Heart left ventricle (tissue), 13 donors: Measurements from ENCODE around the gene NINL.

ENCODE experiments used
- POLR2A ChIP-seq, 2 donors: fragments of 450-650 bp; IDR thresholded peaks; one replicate each; pipeline ENCODE4 v1.6.1; 2017; ENCODE audit warnings: antibody characterized with exemption in 2 of 2, mild to moderate bottlenecking in 2 of 2, moderate library complexity in 2 of 2
- TF ChIP-seq, protein P1 (sequence below), 12 donors: fragments of 200-600 bp; sonication (generic) in 4 of 12; IDR thresholded peaks; one replicate each; pipeline versions ENCODE4 v1.5.0 to v1.8.0; 2018 to 2022; ENCODE audit warnings: antibody characterized with exemption in 12 of 12, mild to moderate bottlenecking in 5 of 12
- donor health status: ischemic (EF 13 %, LVEDD 7.1; RV severe dilation, severe dysfunction).
- donor health status: DM: no; HTN: yes; CAD: no.
- donor health status: DM: no; HTN: no; CAD: no.
- donor health status: ischemic (EF 25% LVEDD 6.9; RV normal size, moderate dysfunction).
- donor health status: ischemic (EF 25% LVEDD 5.7; RV mildly dilated, moderate dysfunction).
- donor health status: ischemic (EF 35%, LVEDD 5.7; RV mildly dilated, moderate dysfunction).
- donor health status: nonischemic (EF 11% LVEDD 7.7; RV severe dilation, severe dysfunction).
- donor health status: DM: yes; HTN: yes; CAD: no.
- donor health status: PGD.
- donor health status: ischemic (EF 29% LVEDD 5.4; RV normal size, mild dysfunction).
- donor health status: nonischemic (EF 23%, LVEDD 6.1; RV moderate dilation, normal function).

DNA sequence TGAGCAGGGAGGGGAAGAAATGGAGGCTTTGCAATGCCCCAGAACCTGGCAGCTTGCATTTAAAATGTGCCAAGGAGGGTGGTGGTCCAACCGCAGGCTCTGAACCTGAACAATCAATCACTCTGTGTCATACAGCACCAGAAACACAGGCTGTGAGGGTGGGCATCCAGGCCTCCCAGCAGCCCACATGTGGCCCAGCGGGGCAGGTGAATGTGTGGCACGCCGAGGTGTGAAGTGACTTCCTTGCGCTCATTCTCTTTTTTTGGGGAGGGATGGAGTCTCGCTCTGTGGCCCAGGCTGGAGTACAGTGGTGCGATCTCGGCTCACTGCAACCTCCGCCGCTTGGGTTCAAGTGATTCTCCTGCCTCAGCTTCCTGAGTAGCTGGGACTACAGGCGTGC is 97.4 kb downstream of the NINL start:
- TF ChIP-seq, protein P1, sequence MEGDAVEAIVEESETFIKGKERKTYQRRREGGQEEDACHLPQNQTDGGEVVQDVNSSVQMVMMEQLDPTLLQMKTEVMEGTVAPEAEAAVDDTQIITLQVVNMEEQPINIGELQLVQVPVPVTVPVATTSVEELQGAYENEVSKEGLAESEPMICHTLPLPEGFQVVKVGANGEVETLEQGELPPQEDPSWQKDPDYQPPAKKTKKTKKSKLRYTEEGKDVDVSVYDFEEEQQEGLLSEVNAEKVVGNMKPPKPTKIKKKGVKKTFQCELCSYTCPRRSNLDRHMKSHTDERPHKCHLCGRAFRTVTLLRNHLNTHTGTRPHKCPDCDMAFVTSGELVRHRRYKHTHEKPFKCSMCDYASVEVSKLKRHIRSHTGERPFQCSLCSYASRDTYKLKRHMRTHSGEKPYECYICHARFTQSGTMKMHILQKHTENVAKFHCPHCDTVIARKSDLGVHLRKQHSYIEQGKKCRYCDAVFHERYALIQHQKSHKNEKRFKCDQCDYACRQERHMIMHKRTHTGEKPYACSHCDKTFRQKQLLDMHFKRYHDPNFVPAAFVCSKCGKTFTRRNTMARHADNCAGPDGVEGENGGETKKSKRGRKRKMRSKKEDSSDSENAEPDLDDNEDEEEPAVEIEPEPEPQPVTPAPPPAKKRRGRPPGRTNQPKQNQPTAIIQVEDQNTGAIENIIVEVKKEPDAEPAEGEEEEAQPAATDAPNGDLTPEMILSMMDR (IDR thresholded peaks at IDR 0.05), result no peak
- TF ChIP-seq POLR2A (IDR thresholded peaks at IDR 0.05), result no peak
